Stimulated activated CD8-positive, alpha-beta memory T cell treated with anti-CD3 and anti-CD28 coated beads, Interleukin-4, amount 100 ng/mL, for 1 hour (primary cell): ENCODE results near the gene USP17L20.
"Not testable (repeated sequence)": the region's sequence is repeated elsewhere in the genome, so short reads cannot be mapped to it uniquely, and the experiment has no call there.

ENCODE experiments used
- DNase-seq, 2 donors: peaks; one replicate each; pipeline ENCODE4 v3.0.0-alpha.2; 2020; ENCODE audit warnings: low read depth in 2 of 2, low spot score in 1 of 2

Gene USP17L20, protein sequence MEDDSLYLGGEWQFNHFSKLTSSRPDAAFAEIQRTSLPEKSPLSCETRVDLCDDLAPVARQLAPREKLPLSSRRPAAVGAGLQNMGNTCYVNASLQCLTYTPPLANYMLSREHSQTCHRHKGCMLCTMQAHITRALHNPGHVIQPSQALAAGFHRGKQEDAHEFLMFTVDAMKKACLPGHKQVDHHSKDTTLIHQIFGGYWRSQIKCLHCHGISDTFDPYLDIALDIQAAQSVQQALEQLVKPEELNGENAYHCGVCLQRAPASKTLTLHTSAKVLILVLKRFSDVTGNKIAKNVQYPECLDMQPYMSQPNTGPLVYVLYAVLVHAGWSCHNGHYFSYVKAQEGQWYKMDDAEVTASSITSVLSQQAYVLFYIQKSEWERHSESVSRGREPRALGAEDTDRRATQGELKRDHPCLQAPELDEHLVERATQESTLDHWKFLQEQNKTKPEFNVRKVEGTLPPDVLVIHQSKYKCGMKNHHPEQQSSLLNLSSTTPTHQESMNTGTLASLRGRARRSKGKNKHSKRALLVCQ

DNA sequence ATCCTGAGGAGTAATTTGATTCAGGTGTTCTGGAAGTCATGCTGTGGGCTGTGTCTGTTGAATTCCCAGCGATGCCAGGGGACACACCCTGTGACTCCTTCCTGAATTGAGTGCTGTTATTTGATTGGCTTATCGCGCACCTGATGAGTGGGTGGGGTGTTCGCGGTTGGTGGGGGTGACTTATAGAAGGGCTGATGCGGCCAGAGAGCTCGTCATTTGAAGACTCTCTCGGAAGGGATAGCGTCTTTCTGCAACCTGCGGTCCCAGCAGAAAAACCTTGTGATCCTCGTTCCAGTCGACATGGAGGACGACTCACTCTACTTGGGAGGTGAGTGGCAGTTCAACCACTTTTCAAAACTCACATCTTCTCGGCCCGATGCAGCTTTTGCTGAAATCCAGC lies at the start of gene USP17L20:
Gene USP17L20 (plus strand): TSS at position 301 of the 400 bp plus-strand sequence. CDS start 0 bp downstream, at position 301.
- DNase-seq: not testable (repeated sequence)

DNA sequence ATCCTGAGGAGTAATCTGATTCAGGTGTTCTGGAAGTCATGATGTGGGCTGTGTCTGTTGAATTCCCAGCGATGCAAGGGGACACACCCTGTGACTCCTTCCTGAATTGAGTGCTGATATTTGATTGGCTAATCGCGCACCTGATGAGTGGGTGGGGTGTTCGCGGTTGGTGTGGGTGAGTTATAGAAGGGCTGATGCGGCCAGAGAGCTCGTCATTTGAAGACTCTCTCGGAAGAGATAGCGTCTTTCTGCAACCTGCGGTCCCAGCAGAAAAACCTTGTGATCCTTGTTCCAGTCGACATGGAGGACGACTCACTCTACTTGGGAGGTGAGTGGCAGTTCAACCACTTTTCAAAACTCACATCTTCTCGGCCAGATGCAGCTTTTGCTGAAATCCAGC lies 47.6 kb upstream of the USP17L20 start, which contains the start of gene USP17L10:
Gene USP17L10 (plus strand): TSS at position 301 of the 400 bp plus-strand sequence. CDS start 0 bp downstream, at position 301.
- not testable (repeated sequence) for DNase-seq

DNA sequence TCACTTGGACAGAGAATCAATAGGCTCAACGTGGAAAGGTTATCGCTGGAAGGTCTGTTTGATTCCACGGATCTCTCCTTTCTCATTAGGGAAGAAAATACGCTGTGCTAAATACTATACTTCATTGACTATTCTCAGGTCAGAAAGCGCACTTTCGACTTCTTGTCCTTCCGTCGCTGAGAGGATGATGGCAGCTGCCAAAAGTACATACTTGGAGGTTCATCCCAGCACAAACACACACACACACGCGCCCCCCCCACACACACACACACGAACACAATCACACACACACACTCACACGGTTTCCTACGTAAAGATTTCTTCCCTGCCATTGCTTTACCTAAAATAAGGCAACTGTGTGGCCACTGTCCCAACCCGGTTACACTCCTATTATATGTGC lies 43.2 kb upstream of the USP17L20 start:
- not testable (repeated sequence) for DNase-seq

DNA sequence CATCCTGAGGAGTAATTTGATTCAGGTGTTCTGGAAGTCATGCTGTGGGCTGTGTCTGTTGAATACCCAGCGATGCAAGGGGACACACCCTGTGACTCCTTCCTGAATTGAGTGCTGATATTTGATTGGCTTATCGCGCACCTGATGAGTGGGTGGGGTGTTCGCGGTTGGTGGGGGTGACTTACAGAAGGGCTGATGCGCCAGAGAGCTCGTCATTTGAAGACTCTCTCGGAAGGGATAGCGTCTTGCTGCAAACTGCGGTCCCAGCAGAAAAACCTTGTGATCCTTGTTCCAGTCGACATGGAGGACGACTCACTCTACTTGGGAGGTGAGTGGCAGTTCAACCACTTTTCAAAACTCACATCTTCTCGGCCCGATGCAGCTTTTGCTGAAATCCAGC lies 42.8 kb upstream of the USP17L20 start, which contains the start of gene USP17L11:
Gene USP17L11 (plus strand): TSS at position 301 of the 400 bp plus-strand sequence. CDS start 0 bp downstream, at position 301.
- not testable (repeated sequence) for DNase-seq

DNA sequence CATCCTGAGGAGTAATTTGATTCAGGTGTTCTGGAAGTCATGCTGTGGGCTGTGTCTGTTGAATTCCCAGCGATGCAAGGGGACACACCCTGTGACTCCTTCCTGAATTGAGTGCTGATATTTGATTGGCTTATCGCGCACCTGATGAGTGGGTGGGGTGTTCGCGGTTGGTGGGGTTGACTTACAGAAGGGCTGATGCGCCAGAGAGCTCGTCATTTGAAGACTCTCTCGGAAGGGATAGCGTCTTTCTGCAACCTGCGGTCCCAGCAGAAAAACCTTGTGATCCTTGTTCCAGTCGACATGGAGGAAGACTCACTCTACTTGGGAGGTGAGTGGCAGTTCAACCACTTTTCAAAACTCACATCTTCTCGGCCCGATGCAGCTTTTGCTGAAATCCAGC lies 38.1 kb upstream of the USP17L20 start, which contains the start of gene USP17L12:
Gene USP17L12 (plus strand): TSS at position 301 of the 400 bp plus-strand sequence. CDS start 0 bp downstream, at position 301.
- not testable (repeated sequence) for DNase-seq

DNA sequence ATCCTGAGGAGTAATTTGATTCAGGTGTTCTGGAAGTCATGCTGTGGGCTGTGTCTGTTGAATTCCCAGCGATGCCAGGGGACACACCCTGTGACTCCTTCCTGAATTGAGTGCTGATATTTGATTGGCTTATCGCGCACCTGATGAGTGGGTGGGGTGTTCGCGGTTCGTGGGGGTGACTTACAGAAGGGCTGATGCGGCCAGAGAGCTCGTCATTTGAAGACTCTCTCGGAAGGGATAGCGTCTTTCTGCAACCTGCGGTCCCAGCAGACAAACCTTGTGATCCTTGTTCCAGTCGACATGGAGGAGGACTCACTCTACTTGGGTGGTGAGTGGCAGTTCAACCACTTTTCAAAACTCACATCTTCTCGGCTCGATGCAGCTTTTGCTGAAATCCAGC lies 33.3 kb upstream of the USP17L20 start, which contains the start of gene USP17L13:
Gene USP17L13 (plus strand): TSS at position 301 of the 400 bp plus-strand sequence. CDS start 0 bp downstream, at position 301.
- DNase-seq: not testable (repeated sequence)

- not testable (repeated sequence) for DNase-seq
These were observed 27.7 kb upstream of the USP17L20 start for GRCh38 chr4:9230249-9230648.

DNA sequence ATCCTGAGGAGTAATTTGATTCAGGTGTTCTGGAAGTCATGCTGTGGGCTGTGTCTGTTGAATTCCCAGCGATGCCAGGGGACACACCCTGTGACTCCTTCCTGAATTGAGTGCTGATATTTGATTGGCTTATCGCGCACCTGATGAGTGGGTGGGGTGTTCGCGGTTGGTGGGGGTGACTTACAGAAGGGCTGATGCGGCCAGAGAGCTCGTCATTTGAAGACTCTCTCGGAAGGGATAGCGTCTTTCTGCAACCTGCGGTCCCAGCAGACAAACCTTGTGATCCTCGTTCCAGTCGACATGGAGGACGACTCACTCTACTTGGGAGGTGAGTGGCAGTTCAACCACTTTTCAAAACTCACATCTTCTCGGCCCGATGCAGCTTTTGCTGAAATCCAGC lies 23.8 kb upstream of the USP17L20 start, which contains the start of gene USP17L15:
Gene USP17L15 (plus strand): TSS at position 301 of the 400 bp plus-strand sequence. CDS start 0 bp downstream, at position 301.
- not testable (repeated sequence) for DNase-seq

DNA sequence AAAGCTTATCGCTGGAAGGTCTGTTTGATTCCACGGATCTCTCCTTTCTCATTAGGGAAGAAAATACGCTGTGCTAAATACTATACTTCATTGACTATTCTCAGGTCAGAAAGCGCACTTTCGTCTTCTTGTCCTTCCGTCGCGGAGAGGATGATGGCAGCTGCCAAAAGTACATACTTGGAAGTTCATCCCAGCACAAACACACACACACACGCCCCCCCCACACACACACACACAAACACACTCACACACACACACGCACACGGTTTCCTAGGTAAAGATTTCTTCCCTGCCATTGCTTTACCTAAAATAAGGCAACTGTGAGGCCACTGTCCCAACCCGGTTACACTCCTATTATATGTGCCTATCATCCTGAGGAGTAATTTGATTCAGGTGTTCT lies 19.5 kb upstream of the USP17L20 start:
- not testable (repeated sequence) for DNase-seq

DNA sequence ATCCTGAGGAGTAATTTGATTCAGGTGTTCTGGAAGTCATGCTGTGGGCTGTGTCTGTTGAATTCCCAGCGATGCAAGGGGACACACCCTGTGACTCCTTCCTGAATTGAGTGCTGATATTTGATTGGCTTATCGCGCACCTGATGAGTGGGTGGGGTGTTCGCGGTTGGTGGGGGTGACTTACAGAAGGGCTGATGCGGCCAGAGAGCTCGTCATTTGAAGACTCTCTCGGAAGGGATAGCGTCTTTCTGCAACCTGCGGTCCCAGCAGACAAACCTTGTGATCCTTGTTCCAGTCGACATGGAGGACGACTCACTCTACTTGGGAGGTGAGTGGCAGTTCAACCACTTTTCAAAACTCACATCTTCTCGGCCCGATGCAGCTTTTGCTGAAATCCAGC lies 14.3 kb upstream of the USP17L20 start, which contains the start of gene USP17L17:
Gene USP17L17 (plus strand): TSS at position 301 of the 400 bp plus-strand sequence. CDS start 0 bp downstream, at position 301.
- DNase-seq: not testable (repeated sequence)

DNA sequence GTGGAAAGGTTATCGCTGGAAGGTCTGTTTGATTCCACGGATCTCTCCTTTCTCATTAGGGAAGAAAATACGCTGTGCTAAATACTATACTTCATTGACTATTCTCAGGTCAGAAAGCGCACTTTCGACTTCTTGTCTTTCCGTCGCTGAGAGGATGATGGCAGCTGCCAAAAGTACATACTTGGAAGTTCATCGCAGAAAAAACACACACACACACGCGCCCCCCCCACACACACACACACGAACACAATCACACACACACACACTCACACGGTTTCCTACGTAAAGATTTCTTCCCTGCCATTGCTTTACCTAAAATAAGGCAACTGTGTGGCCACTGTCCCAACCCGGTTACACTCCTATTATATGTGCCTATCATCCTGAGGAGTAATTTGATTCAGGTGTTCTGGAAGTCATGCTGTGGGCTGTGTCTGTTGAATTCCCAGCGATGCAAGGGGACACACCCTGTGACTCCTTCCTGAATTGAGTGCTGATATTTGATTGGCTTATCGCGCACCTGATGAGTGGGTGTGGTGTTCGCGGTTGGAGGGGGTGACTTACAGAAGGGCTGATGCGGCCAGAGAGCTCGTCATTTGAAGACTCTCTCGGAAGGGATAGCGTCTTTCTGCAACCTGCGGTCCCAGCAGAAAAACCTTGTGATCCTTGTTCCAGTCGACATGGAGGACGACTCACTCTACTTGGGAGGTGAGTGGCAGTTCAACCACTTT lies 9.8 kb upstream of the USP17L20 start, which contains the start of gene USP17L18:
Gene USP17L18 (plus strand): TSS at position 678 of the 728 bp plus-strand sequence. CDS start 0 bp downstream, at position 678.
- DNase-seq: not testable (repeated sequence)

DNA sequence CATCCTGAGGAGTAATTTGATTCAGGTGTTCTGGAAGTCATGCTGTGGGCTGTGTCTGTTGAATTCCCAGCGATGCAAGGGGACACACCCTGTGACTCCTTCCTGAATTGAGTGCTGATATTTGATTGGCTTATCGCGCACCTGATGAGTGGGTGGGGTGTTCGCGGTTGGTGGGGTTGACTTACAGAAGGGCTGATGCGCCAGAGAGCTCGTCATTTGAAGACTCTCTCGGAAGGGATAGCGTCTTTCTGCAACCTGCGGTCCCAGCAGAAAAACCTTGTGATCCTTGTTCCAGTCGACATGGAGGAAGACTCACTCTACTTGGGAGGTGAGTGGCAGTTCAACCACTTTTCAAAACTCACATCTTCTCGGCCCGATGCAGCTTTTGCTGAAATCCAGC lies 4.8 kb upstream of the USP17L20 start, which contains the start of gene USP17L19:
Gene USP17L19 (plus strand): TSS at position 301 of the 400 bp plus-strand sequence. CDS start 0 bp downstream, at position 301.
- DNase-seq: not testable (repeated sequence)

DNA sequence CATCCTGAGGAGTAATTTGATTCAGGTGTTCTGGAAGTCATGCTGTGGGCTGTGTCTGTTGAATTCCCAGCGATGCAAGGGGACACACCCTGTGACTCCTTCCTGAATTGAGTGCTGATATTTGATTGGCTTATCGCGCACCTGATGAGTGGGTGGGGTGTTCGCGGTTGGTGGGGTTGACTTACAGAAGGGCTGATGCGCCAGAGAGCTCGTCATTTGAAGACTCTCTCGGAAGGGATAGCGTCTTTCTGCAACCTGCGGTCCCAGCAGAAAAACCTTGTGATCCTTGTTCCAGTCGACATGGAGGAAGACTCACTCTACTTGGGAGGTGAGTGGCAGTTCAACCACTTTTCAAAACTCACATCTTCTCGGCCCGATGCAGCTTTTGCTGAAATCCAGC lies 4.6 kb downstream of the USP17L20 start, which contains the start of gene USP17L21:
Gene USP17L21 (plus strand): TSS at position 301 of the 400 bp plus-strand sequence. CDS start 0 bp downstream, at position 301.
- not testable (repeated sequence) for DNase-seq

DNA sequence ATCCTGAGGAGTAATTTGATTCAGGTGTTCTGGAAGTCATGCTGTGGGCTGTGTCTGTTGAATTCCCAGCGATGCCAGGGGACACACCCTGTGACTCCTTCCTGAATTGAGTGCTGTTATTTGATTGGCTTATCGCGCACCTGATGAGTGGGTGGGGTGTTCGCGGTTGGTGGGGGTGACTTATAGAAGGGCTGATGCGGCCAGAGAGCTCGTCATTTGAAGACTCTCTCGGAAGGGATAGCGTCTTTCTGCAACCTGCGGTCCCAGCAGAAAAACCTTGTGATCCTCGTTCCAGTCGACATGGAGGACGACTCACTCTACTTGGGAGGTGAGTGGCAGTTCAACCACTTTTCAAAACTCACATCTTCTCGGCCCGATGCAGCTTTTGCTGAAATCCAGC lies 9.4 kb downstream of the USP17L20 start, which contains the start of gene USP17L22:
Gene USP17L22 (plus strand): TSS at position 301 of the 400 bp plus-strand sequence. CDS start 0 bp downstream, at position 301.
- not testable (repeated sequence) for DNase-seq

- not testable (repeated sequence) for DNase-seq
These were observed 13.8 kb downstream of the USP17L20 start for GRCh38 chr4:9271719-9272118.
